Epithelial cell of prostate (primary cell): Measurements from ENCODE around the gene PGLYRP2.
"Not testable (repeated sequence)": the region's sequence is repeated elsewhere in the genome, so short reads cannot be mapped to it uniquely, and the experiment has no call there.

ENCODE experiments used
- DNase-seq: peaks from one replicate; pipeline ENCODE4 v3.0.0-alpha.2; 2011; ENCODE audit warnings: low read depth, low spot score
- H3K27ac ChIP-seq: fragments of 450-650 bp; 2 replicates; pipeline ENCODE4 v1.5.1; 2017; ENCODE audit warnings: mild to moderate bottlenecking

Gene PGLYRP2

GRCh38 chr19:15488489-15489226 lies 9.4 kb upstream of the PGLYRP2 start:
- no peak for DNase-seq
- H3K27ac ChIP-seq = no peak overlapping the region

- no peak overlapping the region for H3K27ac ChIP-seq
Observed at GRCh38 chr19:15487038-15487437, 7.7 kb upstream of the PGLYRP2 start.

GRCh38 chr19:15485768-15486167 lies 6.5 kb upstream of the PGLYRP2 start:
- H3K27ac ChIP-seq, DNase-seq: not testable (repeated sequence)

More at GRCh38 chr19:15487038-15487437, 7.7 kb upstream of the PGLYRP2 start:
- no peak for DNase-seq

GRCh38 chr19:15480996-15481395 lies 1.7 kb upstream of the PGLYRP2 start:
- H3K27ac ChIP-seq, DNase-seq: not testable (repeated sequence)

GRCh38 chr19:15476325-15476724 lies 3.0 kb downstream of the PGLYRP2 start:
- DNase-seq = no peak
- no peak overlapping the region for H3K27ac ChIP-seq

- no peak for DNase-seq
- no peak overlapping the region for H3K27ac ChIP-seq
Observed at GRCh38 chr19:15475611-15476010, 3.7 kb downstream of the PGLYRP2 start.

- DNase-seq = no peak
- H3K27ac ChIP-seq = no peak overlapping the region
Observed at GRCh38 chr19:15475169-15475568, 4.1 kb downstream of the PGLYRP2 start.

GRCh38 chr19:15473821-15474220 lies 5.5 kb downstream of the PGLYRP2 start:
- H3K27ac ChIP-seq = not testable (repeated sequence)

GRCh38 chr19:15471639-15472101 lies 7.6 kb downstream of the PGLYRP2 start:
- no peak overlapping the region for H3K27ac ChIP-seq
- no peak for DNase-seq

More at GRCh38 chr19:15473821-15474220, 5.5 kb downstream of the PGLYRP2 start:
- DNase-seq = not testable (repeated sequence)

- no peak for DNase-seq
- no peak overlapping the region for H3K27ac ChIP-seq
Observed at GRCh38 chr19:15469513-15470297, 9.6 kb downstream of the PGLYRP2 start.

- H3K27ac ChIP-seq = no peak overlapping the region
- no peak for DNase-seq
Observed at GRCh38 chr19:15468675-15469512, 10.4 kb downstream of the PGLYRP2 start.

GRCh38 chr19:15467734-15468214 lies 11.5 kb downstream of the PGLYRP2 start:
- DNase-seq = no peak
- no peak overlapping the region for H3K27ac ChIP-seq

- DNase-seq = peak; percentile 48
- no peak overlapping the region for H3K27ac ChIP-seq
Observed at GRCh38 chr19:15466851-15467733, 12.2 kb downstream of the PGLYRP2 start.

- no peak within 1 kb of the TSS for H3K27ac ChIP-seq
- DNase-seq = no peak
Observed at GRCh38 chr19:15464394-15465385, 14.6 kb downstream of the PGLYRP2 start, which contains the start of gene RASAL3. Gene RASAL3 (minus strand): TSS chr19:15464544. CDS start chr19:15464358, 186 bp downstream.

GRCh38 chr19:15463861-15464371 lies 15.4 kb downstream of the PGLYRP2 start:
- no peak overlapping the region for H3K27ac ChIP-seq
- DNase-seq = no peak

- H3K27ac ChIP-seq = no peak overlapping the region
- no peak for DNase-seq
Observed at GRCh38 chr19:15461694-15462093, 17.6 kb downstream of the PGLYRP2 start.

GRCh38 chr19:15457701-15458484 lies 21.4 kb downstream of the PGLYRP2 start:
- H3K27ac ChIP-seq = no peak overlapping the region
- DNase-seq = no peak
